HG02840 (cell line): ENCODE data around the gene KCNMA1.

Source experiments
- ATAC-seq: cut with Tn5 transposase; IDR thresholded peaks from one replicate; pipeline ENCODE4 v1.9.1; 2021; ENCODE audit warnings: mild to moderate bottlenecking, moderate library complexity, moderate number of reproducible peaks; ENCODE audit not compliant: unreplicated experiment, low FRiP score

KCNMA1 gene

DNA sequence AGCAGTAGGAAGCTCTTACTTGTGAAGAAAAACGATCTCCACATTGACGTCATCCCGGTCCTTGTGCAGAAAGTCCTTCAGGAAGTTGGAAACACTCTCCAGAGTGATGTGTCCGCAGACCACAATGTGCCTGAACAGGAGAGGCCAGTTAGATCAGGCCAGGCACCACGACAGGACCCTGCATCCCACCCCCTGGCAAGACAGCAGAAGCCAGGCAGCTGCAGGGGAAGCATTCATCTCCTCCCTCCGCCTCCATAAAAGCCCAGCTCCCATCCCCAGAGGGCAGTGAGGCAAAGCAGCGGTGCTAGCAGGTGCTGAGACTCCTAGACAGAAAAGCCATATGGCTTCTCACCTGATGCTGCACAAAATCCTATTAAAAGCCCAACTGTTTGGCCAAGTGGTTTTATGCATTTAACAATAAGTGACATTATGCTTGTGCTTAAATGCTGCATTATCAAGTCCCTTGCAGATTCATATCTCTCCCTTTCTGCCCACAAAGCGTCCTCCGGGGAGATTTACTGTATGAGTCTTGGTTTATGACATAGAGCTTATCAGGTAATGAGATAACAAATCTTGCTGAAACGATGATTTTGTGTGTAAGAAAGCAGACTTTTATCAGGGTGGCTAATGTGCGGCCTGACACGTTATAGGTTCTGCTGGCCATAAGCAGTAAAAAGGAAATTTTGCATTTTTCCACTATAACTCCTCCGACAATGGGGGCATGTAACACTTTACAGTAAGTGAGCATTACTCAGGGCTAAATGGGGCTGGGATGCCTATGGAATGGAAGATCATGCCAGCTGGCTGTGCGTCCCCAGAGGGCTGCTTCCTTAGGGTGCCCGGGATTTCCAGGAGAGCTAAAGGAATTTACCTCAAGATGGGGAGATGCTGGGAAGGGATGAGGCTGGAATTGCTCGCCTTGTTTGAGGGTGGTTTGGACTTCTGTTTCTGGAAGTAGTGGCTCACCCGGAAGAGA lies 546.9 kb downstream of the KCNMA1 start:
- ATAC-seq, result no peak

DNA sequence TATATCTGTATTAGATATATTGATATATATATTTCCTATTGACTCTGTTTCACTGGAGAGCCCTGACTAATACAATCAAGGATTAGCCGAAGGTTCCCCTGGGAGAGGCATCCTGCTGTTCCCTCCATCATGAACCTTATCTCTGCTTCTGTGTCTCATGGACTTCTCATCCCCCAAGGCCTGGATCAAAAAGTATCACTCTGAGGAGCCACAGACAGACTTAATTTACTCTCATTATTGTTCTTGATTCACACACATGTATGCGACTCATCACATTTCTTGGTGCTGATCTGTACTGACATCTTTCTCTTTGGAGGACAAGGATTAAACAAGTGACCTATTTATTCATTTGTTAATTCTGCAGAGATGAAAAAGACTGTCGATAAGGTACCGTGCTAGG lies 550.2 kb downstream of the KCNMA1 start:
- no peak for ATAC-seq

DNA sequence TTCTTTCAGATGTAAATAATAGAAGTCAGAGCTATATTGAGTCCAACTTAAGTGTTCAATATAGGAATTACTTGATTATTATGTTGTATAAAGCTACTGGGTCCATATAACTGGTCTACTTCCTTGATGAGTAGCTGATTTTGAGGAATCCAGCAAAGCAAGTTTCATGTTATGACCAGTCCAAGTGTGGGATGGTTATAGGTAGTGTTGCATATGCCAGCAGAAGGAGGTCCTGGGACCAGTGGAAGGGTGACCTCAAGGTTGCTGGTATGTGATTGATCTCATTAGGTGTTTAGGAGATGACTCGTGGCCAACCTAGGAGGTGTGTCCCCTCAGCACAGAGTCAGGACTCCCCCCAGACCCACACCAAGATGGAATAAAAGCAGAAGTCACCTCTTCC lies 551.5 kb downstream of the KCNMA1 start:
- no peak for ATAC-seq

DNA sequence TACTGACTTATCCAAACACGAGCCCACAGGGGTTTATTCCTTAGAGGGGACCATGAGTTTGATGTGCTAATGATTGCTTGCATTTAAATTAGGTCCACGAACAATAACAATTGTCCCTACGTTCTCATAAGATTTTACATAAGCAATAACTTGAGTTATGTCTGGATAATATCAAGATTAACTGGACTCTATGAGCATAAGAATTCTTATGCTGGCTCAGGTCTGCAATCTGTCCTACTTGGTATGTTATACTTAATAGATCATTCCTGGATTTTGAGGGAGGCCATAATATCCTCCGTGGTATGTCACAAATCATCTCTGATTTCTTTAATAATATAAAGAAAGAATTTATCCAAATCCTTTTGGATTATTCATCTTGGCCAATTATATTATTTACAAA lies 552.3 kb downstream of the KCNMA1 start:
- no peak for ATAC-seq

DNA sequence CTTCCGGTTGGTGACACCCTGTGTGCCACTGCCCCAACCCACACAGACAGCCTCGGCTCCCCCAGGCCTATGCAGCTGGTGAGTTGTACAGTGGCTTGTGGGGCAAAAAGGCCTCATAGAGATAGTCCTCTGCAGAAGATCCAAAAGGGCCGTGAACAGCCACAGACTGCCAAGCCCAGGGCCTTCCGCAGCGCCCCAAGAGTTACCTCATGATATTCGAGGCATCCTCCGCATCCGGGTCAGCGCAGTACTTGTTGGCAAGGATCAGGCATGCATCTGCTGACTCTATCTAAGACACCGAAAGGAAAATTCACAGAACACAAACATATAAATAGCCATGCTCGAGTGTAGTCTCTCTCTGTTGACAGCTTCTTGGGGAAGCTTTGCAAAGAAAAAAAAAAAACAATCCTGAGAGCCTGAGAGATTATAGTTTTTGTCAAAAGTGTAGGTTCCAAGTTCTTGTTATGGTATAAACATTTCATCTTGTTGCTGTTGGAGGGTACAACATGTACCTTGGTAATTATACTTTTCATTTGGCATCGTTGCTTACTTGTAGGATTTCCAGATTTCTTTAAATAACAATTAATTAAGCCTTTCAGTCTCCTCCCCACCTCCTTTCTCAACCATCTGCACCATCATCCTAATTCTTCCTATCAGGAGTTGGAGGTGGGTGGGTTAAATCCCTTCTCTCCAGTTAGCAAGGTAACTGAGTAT lies 553.0 kb downstream of the KCNMA1 start:
- ATAC-seq, result no peak

DNA sequence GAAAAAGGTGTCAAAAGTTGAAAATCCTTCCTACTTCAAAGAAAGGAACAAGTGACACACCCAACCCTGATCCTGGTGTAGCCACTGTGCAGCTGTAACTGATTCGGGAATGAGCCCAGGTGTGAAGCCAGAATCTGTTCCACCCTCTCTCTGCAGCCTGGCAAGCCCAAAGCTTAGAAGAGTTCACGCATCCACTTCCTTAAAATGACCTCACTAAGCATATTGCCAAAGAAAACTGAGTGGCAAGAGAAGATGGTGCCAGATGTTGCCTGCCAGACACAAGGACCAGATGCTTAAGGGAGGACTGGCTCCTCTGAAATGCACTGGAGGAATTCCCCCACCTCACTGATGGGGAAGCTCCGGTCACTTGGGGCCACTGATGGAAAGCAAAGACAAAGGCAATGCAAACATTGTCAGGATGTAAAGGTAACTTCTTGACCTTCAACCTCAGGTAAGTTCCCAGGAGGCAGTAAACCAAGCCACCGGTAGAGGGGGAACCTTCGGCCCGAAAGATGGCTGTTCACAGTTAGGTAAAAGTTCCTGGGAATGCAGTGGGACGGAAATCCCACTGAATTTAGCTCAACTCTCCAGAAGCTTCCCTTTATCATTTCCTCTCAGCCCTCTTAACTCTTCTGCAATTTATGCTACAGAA lies 554.9 kb downstream of the KCNMA1 start:
- ATAC-seq, result no peak

DNA sequence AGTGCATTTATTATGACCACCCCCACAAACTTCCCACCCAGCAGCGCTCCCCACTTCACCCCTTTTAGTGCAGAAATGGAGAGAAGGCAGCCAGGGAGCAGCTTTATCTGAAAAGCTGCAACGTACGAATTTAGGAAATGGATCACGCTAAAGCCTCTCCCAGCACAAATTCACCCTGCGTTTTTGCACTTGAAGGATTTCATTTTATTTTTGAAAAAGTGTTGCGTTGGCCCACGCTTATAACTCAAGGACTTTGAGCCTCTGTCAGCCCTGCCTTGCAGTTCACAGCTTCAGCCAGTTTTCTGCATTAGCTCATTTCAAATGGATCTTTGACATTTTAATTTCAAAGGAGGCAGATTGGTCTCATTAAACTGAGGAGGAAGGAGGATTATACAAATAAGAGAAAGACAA lies 556.1 kb downstream of the KCNMA1 start:
- no peak for ATAC-seq

DNA sequence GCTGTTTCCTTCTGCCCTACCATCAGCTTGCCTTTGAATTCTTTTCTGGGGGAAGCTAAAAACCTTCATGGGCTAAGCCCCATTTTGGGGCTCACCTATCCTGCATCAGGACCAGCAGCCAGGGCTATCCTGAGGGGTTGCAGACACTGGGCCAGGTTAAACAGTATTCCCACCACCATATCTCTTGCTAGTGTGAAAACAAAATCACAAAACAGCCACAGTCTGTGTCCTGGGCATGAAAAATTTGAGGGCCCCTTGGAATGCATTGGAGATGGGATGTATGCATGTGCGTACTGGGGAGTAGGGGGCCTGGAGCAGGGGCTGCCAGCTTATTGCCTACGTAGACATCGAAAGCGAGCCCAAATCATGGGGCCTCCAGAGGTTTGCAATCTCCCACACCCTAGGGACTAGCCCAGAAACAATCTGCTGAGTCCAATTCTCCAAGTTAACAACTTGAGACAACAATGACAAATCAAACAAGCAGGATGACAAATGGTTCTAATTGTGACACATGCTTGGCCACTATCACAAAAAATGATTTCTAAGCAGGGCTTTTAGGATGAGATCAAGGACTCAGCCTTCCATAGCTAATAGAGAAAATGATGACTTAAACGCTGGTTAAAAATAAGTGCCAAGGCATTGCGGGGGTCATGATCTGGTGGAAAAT lies 557.1 kb downstream of the KCNMA1 start:
- ATAC-seq, result no peak

DNA sequence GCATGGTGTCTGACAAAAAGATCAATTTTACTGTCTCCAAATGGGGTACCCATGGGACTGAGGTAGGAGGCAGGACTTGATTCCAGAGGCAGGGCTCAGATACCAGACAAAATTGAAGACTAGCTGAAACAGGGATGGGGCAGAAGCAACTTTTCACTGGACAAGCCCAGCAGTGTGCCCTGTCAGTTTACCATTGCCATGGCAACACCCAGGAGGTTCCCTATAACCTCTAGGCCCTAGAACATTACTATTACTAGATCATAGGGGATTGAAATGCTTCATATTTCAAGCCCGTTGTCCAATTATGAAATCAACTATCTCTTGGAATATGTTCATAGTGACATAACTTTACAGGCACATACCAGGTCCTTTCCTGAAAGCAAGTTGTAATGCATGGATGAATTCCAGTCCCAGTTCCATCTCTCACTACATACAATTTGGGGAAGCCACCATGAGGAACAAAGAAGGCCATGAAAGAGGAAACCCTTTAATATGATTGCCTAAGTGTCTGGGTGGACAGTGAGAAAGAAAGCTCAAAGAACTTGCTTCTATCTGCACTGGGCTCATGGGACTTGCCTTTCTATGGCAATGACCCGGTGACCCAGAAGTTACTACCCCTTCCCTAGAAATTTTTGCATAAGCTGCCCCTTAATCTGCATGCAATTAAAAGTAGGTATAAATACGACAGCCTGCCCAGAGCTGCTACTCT lies 557.9 kb downstream of the KCNMA1 start:
- no peak for ATAC-seq

DNA sequence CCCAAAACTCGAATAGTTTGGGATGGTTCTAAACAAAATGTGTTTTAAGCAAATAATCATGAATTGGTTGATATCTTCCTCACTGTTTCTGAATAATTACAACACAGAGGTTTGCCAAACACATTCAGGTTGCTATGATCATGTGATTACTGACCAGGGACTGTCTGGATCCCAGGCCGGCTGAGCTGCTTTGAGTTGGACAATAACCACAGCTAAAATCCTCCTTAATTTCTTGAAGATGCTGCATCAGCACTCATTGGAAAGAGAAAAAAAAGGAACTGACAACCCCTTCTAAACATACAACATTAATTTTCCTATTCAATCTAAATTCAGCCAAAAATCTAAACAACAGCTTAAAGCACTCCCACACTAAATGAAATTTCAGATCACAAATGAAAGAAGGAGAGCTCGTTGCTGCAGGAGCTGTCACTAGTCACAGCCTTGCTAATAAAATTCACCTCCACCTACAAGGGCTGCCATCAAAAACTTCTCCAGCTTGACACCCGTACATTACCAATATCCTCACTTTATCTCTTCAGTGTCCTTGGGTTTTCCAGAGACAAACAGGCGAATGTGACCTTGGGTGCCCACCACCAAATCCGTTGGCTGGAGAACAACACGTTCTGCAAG lies 560.2 kb downstream of the KCNMA1 start:
- no peak for ATAC-seq

DNA sequence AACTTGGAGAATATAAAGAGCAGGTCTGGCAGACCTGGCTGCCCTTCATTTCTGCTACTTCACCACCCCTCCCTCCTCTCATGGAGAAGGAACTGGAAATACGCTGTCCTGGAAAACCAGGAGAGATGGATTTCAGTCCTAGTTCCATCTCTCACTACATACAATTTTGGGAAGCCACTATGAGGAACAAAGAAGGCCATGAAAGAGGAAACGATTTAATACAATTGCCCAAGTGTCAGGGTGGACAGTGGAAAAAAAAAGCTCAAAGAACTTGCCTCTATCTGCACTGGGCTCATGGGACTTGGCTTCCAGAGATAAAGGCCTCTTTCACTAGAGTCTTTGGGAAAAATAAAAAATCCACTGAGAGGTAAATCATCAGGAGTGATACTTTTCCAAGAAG lies 561.7 kb downstream of the KCNMA1 start:
- ATAC-seq, result no peak

DNA sequence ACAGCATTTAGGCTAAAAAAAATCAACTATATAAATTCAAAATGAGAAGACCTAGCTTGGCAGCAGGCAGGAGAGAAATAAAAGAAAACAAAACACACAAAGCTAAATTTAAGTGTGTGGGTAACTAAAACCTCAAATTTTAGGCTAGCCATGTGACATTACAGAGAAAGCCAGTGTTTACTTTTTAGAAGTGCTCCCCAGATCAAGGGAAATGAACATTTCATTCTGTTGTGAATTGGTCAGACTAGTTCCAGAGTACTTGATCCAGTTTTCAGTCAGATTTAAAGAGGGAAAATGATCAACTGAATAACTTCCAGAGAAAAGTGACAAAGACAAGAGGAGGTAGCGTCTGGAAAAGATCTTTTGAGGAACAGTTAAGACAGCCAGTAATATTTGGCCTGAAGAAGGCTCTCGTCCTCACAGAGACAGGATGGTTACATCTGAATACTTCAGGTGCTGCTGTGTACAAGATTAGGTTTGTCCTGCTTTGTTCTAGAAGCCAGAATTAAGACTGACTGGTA lies 563.4 kb downstream of the KCNMA1 start:
- no peak for ATAC-seq

DNA sequence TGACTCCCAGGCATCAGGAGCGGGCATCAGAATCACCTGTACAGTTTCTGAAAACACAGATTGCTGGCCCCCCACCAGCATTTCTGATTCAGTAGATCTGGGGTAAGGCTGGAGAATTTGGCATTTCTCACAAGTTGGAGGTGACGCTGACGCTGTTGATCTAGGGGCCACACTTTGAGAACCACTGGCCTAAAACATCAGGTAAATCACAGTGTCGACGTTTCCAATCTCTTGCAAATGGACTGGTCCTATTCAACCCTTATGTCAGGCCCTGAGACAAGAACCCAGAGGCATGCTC lies 564.0 kb downstream of the KCNMA1 start:
- no peak for ATAC-seq

DNA sequence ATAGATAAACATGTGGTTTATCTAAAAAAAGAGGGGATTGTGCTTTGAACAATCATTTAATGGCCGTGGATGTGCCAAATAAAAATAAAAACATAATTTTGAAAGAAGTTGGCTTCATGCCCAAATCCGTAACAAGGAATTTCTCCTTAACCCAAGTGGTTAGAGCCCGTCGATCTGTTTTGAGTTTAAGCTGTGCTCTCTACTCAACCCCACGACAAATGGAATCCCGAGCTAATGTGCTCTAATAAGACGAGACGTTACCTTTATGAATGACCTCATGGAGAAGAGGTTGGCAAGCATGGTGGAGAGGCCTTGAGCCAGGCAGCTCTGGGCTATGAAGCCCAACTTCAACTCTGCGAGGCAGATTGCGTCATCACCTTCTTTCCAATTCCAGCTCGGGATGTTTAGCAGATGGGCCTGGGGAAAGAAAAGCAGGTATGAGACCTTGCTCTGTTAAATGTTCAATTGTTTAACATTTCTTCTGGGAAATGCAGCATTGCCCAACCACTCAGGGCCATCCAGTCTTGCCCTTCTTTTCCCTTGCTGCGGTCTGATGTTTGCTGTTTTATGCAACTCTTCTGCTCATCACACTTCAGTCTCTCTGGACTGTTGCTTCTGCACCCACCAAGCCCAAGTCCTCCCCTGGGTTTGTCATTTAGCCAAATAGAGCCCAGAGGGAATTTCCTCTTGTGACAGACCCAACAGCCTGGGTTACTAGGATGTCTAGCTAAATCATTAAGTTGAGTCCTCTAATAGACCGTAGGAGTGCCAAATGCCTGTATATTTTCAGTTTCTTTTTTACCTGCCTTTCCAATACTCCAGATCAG lies 564.6 kb downstream of the KCNMA1 start:
- no peak for ATAC-seq

DNA sequence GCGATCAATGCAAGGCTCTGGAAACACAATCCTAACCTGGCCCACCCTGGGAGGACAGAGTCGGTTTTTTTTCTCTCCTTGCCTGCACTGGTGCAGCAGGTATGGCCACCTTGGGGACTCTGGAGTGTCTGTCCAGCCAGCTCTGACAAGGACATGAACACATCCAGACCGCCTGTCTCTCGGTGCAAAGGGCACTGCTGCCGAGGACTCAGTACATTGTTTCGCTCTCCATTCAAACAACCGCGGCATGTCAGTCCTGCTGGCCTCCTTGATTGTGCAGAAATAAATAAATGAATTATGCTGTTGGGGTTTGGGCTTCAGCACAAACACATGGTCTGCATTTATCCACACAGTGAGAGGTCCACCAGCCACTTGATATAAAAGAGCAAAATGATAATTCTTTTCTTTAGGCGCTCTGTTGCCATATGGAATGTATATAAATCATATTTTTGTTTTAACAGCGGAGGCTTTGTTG lies 565.2 kb downstream of the KCNMA1 start:
- ATAC-seq, result no peak

DNA sequence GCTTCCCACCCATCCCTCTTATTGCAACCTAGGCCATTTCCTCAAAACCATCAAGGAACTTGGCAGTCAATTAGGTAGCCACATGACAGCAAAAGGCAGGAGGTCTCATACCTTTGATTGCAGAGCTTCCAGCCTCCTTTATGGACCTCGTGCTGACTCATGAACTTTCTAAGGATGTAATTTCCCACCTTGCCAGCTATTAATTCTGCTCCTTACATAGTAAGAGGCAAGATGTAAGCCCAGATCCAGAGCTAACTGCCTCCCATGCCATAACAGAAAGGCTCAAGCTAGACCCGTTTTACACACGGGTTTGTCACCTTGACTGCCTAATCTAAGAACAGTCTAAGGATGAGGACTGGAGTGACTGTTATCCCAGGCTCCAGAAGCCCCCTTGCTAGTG lies 565.7 kb downstream of the KCNMA1 start:
- no peak for ATAC-seq

DNA sequence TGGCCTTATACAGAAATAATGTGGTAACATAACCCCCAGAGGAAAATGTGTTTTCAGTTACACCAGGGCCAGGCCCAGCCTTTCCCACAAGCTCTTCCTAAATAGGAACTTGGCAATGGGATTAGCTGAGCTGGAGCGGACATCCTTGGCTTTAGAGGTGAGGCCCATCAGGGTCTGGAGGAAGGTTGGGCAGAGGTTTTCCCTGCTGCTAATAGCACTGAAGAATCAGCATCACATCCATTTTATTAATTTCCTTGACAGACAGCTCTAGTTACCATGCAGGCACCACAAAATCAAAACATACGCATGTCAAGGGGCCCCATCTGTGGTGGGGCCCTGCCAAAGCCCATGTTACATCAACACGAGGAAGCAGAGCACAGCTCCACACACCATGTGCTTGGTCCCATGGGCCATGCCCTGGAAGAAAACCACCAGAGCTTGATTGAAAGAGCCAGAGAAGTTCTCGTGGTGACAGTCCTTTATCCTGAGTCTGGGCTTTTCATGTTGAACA lies 566.6 kb downstream of the KCNMA1 start:
- ATAC-seq, result no peak

DNA sequence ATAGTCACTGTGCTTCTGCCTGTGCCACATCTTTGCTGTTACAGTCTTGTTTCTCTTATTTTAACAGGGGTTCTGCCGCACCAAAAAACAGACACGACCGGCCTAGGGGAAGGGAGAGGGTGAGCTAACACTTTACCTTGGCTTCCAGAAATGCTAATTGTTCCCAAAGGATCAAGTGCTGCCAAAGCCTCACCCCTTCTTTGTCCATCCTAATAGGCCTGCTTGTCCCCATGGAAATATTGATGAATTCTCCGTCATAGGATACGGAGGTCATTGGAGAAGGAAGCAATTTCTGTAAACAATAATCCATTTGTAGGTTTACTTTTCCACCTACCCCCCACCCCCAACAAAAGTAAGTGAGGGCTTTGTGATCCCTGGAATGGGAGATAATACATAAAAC lies 567.3 kb downstream of the KCNMA1 start:
- no peak for ATAC-seq
